Measurements from ENCODE around the gene PPFIBP2. TPM values are rescaled to one million over a fixed set of nuclear protein-coding genes. Genes with fewer than 3 reads are reported as not detected.

Gene PPFIBP2
- total and polyA plus RNA-seq, 9 donors = 40.9 to 72.5 (median 52.1) TPM

GRCh38 chr11:7638710-7639642 lies 125.2 kb downstream of the PPFIBP2 start:
- 75% methylated on average over 2 of the region's 5 CpGs for WGBS (ENCODE audit: insufficient coverage)
- Histone ChIP-seq H3K36me3 (ENCODE audit: control insufficient read depth, insufficient read depth, low read length) (peaks cover 55% of the 10 kb centered on the region), H3K27ac (ENCODE audit: low read length) (no peak overlapping the region), H3K4me3 (ENCODE audit: low read length) (no peak overlapping the region), H3K9me3 (replicated peaks; ENCODE audit: control insufficient read depth, low read depth, low read length) (no peaks in the 10 kb centered on the region), H3K4me1 (ENCODE audit: control insufficient read depth, insufficient read depth, low read length) (peaks cover 8% of the 10 kb centered on the region), H3K27me3 (ENCODE audit: control insufficient read depth, insufficient read depth, low read length) (no peaks in the 10 kb centered on the region)
- peak; percentile 41 for DNase-seq

- H3K27me3 ChIP-seq (ENCODE audit: control insufficient read depth, insufficient read depth, low read length) = no peaks in the 10 kb centered on the region
- H3K4me3 ChIP-seq (ENCODE audit: low read length) = no peak overlapping the region
- no peak for DNase-seq
These were observed 125.8 kb downstream of the PPFIBP2 start for GRCh38 chr11:7639643-7640025.

DNA sequence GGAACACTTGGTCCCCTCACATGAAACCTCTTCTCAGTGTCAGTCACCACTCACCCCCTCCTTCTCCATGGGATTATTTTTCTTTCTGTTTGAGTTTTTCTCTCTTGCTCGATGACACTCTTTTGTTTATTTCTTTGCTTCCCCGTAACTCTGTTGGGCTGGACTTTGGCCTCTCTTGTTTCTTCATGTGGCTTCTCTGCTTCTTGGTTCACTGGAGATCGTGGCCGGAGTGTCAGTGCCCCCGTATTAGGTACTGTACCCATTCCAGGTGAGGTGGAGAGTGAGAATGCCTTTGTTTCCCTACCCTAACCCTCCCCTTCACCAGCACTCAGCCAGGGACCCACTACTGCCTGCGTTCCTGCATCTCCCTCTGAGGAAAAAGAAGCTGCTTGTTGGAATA lies 127.0 kb downstream of the PPFIBP2 start:
- Histone ChIP-seq H3K36me3 (ENCODE audit: control insufficient read depth, insufficient read depth, low read length) (peaks cover 46% of the 10 kb centered on the region), H3K27ac (ENCODE audit: low read length) (no peak overlapping the region), H3K9me3 (replicated peaks; ENCODE audit: control insufficient read depth, low read depth, low read length) (no peaks in the 10 kb centered on the region), H3K4me1 (ENCODE audit: control insufficient read depth, insufficient read depth, low read length) (peaks cover 3% of the 10 kb centered on the region), H3K27me3 (ENCODE audit: control insufficient read depth, insufficient read depth, low read length) (no peaks in the 10 kb centered on the region), H3K4me3 (ENCODE audit: low read length) (no peak overlapping the region)
- DNase-seq = no peak
- no CpG with 5 or more reads among the region's 6 CpGs for WGBS (ENCODE audit: insufficient coverage)

More at GRCh38 chr11:7639643-7640025, 125.8 kb downstream of the PPFIBP2 start:
- H3K27ac ChIP-seq (ENCODE audit: low read length) = no peak overlapping the region
- peaks cover 51% of the 10 kb centered on the region for H3K36me3 ChIP-seq (ENCODE audit: control insufficient read depth, insufficient read depth, low read length)
- 93% methylated on average over 3 of the region's 5 CpGs for WGBS (ENCODE audit: insufficient coverage)
- H3K9me3 ChIP-seq (replicated peaks; ENCODE audit: control insufficient read depth, low read depth, low read length) = no peaks in the 10 kb centered on the region
- peaks cover 8% of the 10 kb centered on the region for H3K4me1 ChIP-seq (ENCODE audit: control insufficient read depth, insufficient read depth, low read length)

DNA sequence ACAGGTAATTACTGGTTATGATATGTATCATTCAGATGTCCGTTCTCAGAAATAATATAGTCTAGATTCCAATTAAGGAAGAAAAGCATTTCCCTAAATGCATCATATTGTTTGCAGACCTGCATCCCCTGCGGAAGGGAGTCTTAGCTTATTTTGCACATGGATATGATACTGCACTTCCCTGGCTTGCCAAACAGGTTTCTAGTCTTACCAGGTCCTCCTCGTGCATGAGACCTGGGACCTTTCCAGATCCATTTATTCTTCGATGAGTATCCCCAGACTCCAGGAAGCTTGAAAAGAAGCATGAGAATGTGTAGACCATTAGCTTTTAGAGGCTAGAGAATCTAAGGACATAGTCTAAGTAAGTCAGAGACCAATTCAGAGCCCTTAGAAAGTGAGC lies 128.9 kb downstream of the PPFIBP2 start:
- H3K4me3 ChIP-seq (ENCODE audit: low read length) = no peak overlapping the region
- H3K27ac ChIP-seq (ENCODE audit: low read length) = no peak overlapping the region
- H3K9me3 ChIP-seq (replicated peaks; ENCODE audit: control insufficient read depth, low read depth, low read length) = no peaks in the 10 kb centered on the region
- no peaks in the 10 kb centered on the region for H3K27me3 ChIP-seq (ENCODE audit: control insufficient read depth, insufficient read depth, low read length)
- 39% methylated on average over 2 of the region's 4 CpGs for WGBS (ENCODE audit: insufficient coverage)
- H3K36me3 ChIP-seq (ENCODE audit: control insufficient read depth, insufficient read depth, low read length) = peaks cover 31% of the 10 kb centered on the region
- DNase-seq = no peak
- H3K4me1 ChIP-seq (ENCODE audit: control insufficient read depth, insufficient read depth, low read length) = peaks cover 1% of the 10 kb centered on the region

GRCh38 chr11:7643314-7643713 lies 129.5 kb downstream of the PPFIBP2 start:
- no peak overlapping the region for H3K4me3 ChIP-seq (ENCODE audit: low read length)

GRCh38 chr11:7645206-7645605 lies 131.4 kb downstream of the PPFIBP2 start:
- 100% methylated on average over 1 of the region's 3 CpGs for WGBS (ENCODE audit: insufficient coverage)
- no peaks in the 10 kb centered on the region for H3K4me1 ChIP-seq (ENCODE audit: control insufficient read depth, insufficient read depth, low read length)
- peaks cover 44% of the 10 kb centered on the region for H3K36me3 ChIP-seq (ENCODE audit: control insufficient read depth, insufficient read depth, low read length)
- H3K27me3 ChIP-seq (ENCODE audit: control insufficient read depth, insufficient read depth, low read length) = no peaks in the 10 kb centered on the region
- no peak for DNase-seq
- H3K27ac ChIP-seq (ENCODE audit: low read length) = no peak overlapping the region
- no peak overlapping the region for H3K4me3 ChIP-seq (ENCODE audit: low read length)
- no peaks in the 10 kb centered on the region for H3K9me3 ChIP-seq (replicated peaks; ENCODE audit: control insufficient read depth, low read depth, low read length)

More at GRCh38 chr11:7643314-7643713, 129.5 kb downstream of the PPFIBP2 start:
- Histone ChIP-seq H3K36me3 (ENCODE audit: control insufficient read depth, insufficient read depth, low read length) (peaks cover 32% of the 10 kb centered on the region), H3K27ac (ENCODE audit: low read length) (no peak overlapping the region), H3K4me1 (ENCODE audit: control insufficient read depth, insufficient read depth, low read length) (no peaks in the 10 kb centered on the region), H3K27me3 (ENCODE audit: control insufficient read depth, insufficient read depth, low read length) (no peaks in the 10 kb centered on the region), H3K9me3 (replicated peaks; ENCODE audit: control insufficient read depth, low read depth, low read length) (no peaks in the 10 kb centered on the region)
- 87% methylated on average over 3 of the region's 4 CpGs for WGBS (ENCODE audit: insufficient coverage)
- DNase-seq = no peak

GRCh38 chr11:7646866-7647265 lies 133.1 kb downstream of the PPFIBP2 start:
- Histone ChIP-seq H3K9me3 (replicated peaks; ENCODE audit: control insufficient read depth, low read depth, low read length) (no peaks in the 10 kb centered on the region), H3K4me3 (ENCODE audit: low read length) (no peak overlapping the region), H3K36me3 (ENCODE audit: control insufficient read depth, insufficient read depth, low read length) (peaks cover 42% of the 10 kb centered on the region), H3K4me1 (ENCODE audit: control insufficient read depth, insufficient read depth, low read length) (no peaks in the 10 kb centered on the region), H3K27me3 (ENCODE audit: control insufficient read depth, insufficient read depth, low read length) (no peaks in the 10 kb centered on the region), H3K27ac (ENCODE audit: low read length) (no peak overlapping the region)
- DNase-seq = no peak
- WGBS (ENCODE audit: insufficient coverage) = no CpG with 5 or more reads among the region's 2 CpGs

DNA sequence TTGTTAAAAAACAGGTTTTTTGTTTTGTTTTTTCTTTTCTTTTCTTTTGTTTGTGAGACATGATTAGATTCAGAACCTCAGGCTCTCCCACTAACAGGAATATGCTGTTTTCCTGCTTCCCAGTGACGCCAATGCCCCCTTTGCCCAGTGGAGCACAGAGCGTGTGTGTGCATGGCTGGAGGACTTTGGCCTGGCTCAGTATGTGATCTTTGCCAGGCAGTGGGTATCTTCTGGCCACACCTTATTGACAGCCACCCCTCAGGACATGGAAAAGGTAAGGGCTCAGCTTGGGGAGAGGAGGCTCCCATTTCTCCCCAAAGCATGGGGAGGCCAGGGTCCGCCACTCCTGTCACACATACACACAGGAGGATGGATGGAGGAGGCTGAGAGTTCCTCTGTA lies 134.5 kb downstream of the PPFIBP2 start:
- 83% methylated on average over 2 of the region's 3 CpGs for WGBS (ENCODE audit: insufficient coverage)
- DNase-seq = no peak
- H3K36me3 ChIP-seq (ENCODE audit: control insufficient read depth, insufficient read depth, low read length) = peaks cover 51% of the 10 kb centered on the region
- no peaks in the 10 kb centered on the region for H3K27me3 ChIP-seq (ENCODE audit: control insufficient read depth, insufficient read depth, low read length)
- no peaks in the 10 kb centered on the region for H3K9me3 ChIP-seq (replicated peaks; ENCODE audit: control insufficient read depth, low read depth, low read length)
- H3K4me3 ChIP-seq (ENCODE audit: low read length) = no peak overlapping the region
- no peaks in the 10 kb centered on the region for H3K4me1 ChIP-seq (ENCODE audit: control insufficient read depth, insufficient read depth, low read length)
- no peak overlapping the region for H3K27ac ChIP-seq (ENCODE audit: low read length)

GRCh38 chr11:7651140-7651551 lies 137.3 kb downstream of the PPFIBP2 start:
- no peak overlapping the region for H3K27ac ChIP-seq (ENCODE audit: low read length)
- WGBS (ENCODE audit: insufficient coverage) = 78% methylated on average over 4 of the region's 5 CpGs
- H3K9me3 ChIP-seq (replicated peaks; ENCODE audit: control insufficient read depth, low read depth, low read length) = no peaks in the 10 kb centered on the region
- no peak overlapping the region for H3K4me3 ChIP-seq (ENCODE audit: low read length)
- DNase-seq = no peak
- no peaks in the 10 kb centered on the region for H3K4me1 ChIP-seq (ENCODE audit: control insufficient read depth, insufficient read depth, low read length)
- H3K27me3 ChIP-seq (ENCODE audit: control insufficient read depth, insufficient read depth, low read length) = no peaks in the 10 kb centered on the region
- peaks cover 74% of the 10 kb centered on the region for H3K36me3 ChIP-seq (ENCODE audit: control insufficient read depth, insufficient read depth, low read length)

DNA sequence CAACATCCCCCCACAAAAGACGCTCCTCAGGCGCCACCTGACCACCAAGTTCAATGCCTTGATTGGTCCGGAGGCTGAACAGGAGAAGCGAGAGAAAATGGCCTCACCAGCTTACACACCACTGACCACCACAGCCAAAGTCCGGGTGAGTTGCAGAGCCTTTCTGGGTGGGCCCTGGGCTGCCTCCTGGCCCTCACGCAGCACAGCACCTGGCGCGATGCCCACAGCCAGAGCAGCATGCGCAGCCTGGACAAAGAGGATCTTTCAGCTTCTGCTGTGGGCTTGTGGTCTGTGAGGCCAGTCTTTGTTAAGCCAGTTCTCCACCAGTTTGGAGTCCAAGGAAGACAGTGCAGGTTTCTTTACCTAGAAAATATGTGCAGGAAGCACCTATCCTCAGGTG lies 137.9 kb downstream of the PPFIBP2 start:
- no peak overlapping the region for H3K27ac ChIP-seq (ENCODE audit: low read length)
- no peak overlapping the region for H3K4me3 ChIP-seq (ENCODE audit: low read length)
- H3K36me3 ChIP-seq (ENCODE audit: control insufficient read depth, insufficient read depth, low read length) = peaks cover 79% of the 10 kb centered on the region
- H3K27me3 ChIP-seq (ENCODE audit: control insufficient read depth, insufficient read depth, low read length) = no peaks in the 10 kb centered on the region
- H3K9me3 ChIP-seq (replicated peaks; ENCODE audit: control insufficient read depth, low read depth, low read length) = no peaks in the 10 kb centered on the region
- DNase-seq = no peak
- H3K4me1 ChIP-seq (ENCODE audit: control insufficient read depth, insufficient read depth, low read length) = no peaks in the 10 kb centered on the region
- 94% methylated on average over 7 of the region's 9 CpGs for WGBS (ENCODE audit: insufficient coverage)
